GM23338 (cell line): Measurements from ENCODE around the gene TRAF7. TPM values are rescaled to one million over a fixed set of nuclear protein-coding genes. Genes with fewer than 3 reads are reported as not detected.
A peak's percentile ranks its signal among the peaks of the same experiment; 100 is the strongest.

Source experiments
- ATAC-seq: fragments of 200-7000 bp; cut with Tn5 transposase; 3 replicates; pipeline ENCODE4 v1.9.1; 2020
- DNase-seq: peaks from one replicate; pipeline ENCODE4 v3.0.0-alpha.2; 2015; ENCODE audit warnings: low spot score
- H2AFZ ChIP-seq: fragments of 200-600 bp; sonication (generic); 2 replicates; pipeline ENCODE4 v1.8.0; 2016; ENCODE audit warnings: antibody characterized with exemption, mild to moderate bottlenecking, moderate library complexity
- H3F3A ChIP-seq: fragments of 200-600 bp; sonication (generic); replicated peaks from 2 replicates; pipeline ENCODE4 v1.8.0; 2017; ENCODE audit warnings: antibody characterized with exemption, mixed run types, low read depth
- H3K27ac ChIP-seq: fragments of 200-600 bp; sonication (generic); 2 replicates; pipeline ENCODE4 v1.6.1; 2016; ENCODE audit warnings: low read depth
- H3K27me3 ChIP-seq: fragments of 200-600 bp; sonication (generic); 2 replicates; pipeline ENCODE4 v1.8.0; 2016; ENCODE audit warnings: mild to moderate bottlenecking, mixed run types, moderate library complexity; ENCODE audit not compliant: insufficient read depth
- H3K36me3 ChIP-seq: fragments of 200-600 bp; sonication (generic); 2 replicates; pipeline ENCODE4 v1.8.0; 2016; ENCODE audit warnings: mild to moderate bottlenecking; ENCODE audit not compliant: insufficient read depth
- H3K4me1 ChIP-seq: fragments of 200-600 bp; sonication (generic); 2 replicates; pipeline ENCODE4 v1.8.0; 2016; ENCODE audit warnings: mild to moderate bottlenecking, moderate library complexity; ENCODE audit not compliant: insufficient read depth
- H3K4me2 ChIP-seq: fragments of 200-600 bp; sonication (generic); 2 replicates; pipeline ENCODE4 v1.7.1; 2017; ENCODE audit warnings: mixed run types
- H3K4me3 ChIP-seq: fragments of 200-600 bp; sonication (generic); 2 replicates; pipeline ENCODE4 v1.6.1; 2016; ENCODE audit warnings: mixed run types
- H3K79me2 ChIP-seq: fragments of 200-600 bp; sonication (generic); replicated peaks from 2 replicates; pipeline ENCODE4 v1.8.0; 2017; ENCODE audit warnings: mild to moderate bottlenecking; ENCODE audit not compliant: insufficient read depth
- H3K9me2 ChIP-seq: fragments of 200-600 bp; sonication (generic); 2 replicates; pipeline ENCODE4 v1.8.0; 2017; ENCODE audit not compliant: insufficient read depth
- H4K20me1 ChIP-seq: fragments of 200-600 bp; sonication (generic); replicated peaks from 2 replicates; pipeline ENCODE4 v1.8.0; 2017; ENCODE audit warnings: mild to moderate bottlenecking; ENCODE audit not compliant: insufficient read depth
- H3K27ac Mint-ChIP-seq: 2 replicates; pipeline ENCODE4 v1.8.0; 2020; ENCODE audit warnings: inconsistent platforms, mild to moderate bottlenecking, moderate library complexity, mixed read lengths
- H3K27me3 Mint-ChIP-seq: 3 replicates; pipeline ENCODE4 v1.8.0; 2022; ENCODE audit warnings: low read depth, mild to moderate bottlenecking, moderate library complexity, mixed read lengths, inconsistent platforms; ENCODE audit not compliant: insufficient read depth, poor library complexity
- H3K36me3 Mint-ChIP-seq: 3 replicates; pipeline ENCODE4 v1.8.0; 2021; ENCODE audit warnings: low read depth, mild to moderate bottlenecking, inconsistent platforms, moderate library complexity, mixed read lengths
- H3K4me1 Mint-ChIP-seq: 3 replicates; pipeline ENCODE4 v1.8.0; 2020; ENCODE audit warnings: mild to moderate bottlenecking, inconsistent platforms, mixed read lengths
- H3K4me3 Mint-ChIP-seq: 3 replicates; pipeline ENCODE4 v1.8.0; 2021; ENCODE audit warnings: moderate library complexity, mild to moderate bottlenecking, inconsistent platforms, mixed read lengths
- H3K9me3 Mint-ChIP-seq: 3 replicates; pipeline ENCODE4 v1.8.0; 2020; ENCODE audit warnings: moderate library complexity, mild to moderate bottlenecking, inconsistent platforms, mixed read lengths
- CREB1 ChIP-seq: fragments of 250-450 bp; sonication (Bioruptor Pico); IDR thresholded peaks from 2 replicates; pipeline ENCODE4 v1.5.0; 2020; ENCODE audit warnings: low read depth, mild to moderate bottlenecking, moderate library complexity
- ETS1 ChIP-seq: IDR thresholded peaks from 2 replicates; pipeline ENCODE4 v1.6.1; 2016; ENCODE audit warnings: antibody characterized with exemption
- EZH2phosphoT487 ChIP-seq: fragments of 200-600 bp; sonication (generic); IDR thresholded peaks from one replicate; pipeline ENCODE4 v1.8.1; 2018; ENCODE audit warnings: antibody characterized with exemption; ENCODE audit not compliant: unreplicated experiment
- JUNB ChIP-seq: IDR thresholded peaks from one replicate; pipeline ENCODE4 v1.6.1; 2016; ENCODE audit warnings: antibody characterized with exemption; ENCODE audit not compliant: unreplicated experiment
- POLR2AphosphoS5 ChIP-seq: IDR thresholded peaks from 2 replicates; pipeline ENCODE4 v1.6.1; 2016; ENCODE audit warnings: antibody characterized with exemption, low read depth
- ZNF114 ChIP-seq: fragments of 250-450 bp; sonication (Bioruptor Pico); IDR thresholded peaks from 2 replicates; pipeline ENCODE4 v1.5.0; 2020; ENCODE audit warnings: mild to moderate bottlenecking, moderate library complexity
- ZNF462 ChIP-seq: fragments of 250-450 bp; sonication (Bioruptor Pico); IDR thresholded peaks from 2 replicates; pipeline ENCODE4 v1.5.0; 2020; ENCODE audit warnings: mild to moderate bottlenecking, moderate library complexity
- polyA plus RNA-seq: library from polyadenylated mRNA; unstranded; fragments of >200 nt; fragmentation: Nextera tagmentation; extraction: Ambion mirVana; gene quantifications from 2 replicates; pipeline ENCODE4 v1.2.1, GENCODE V29; 2016
- total RNA-seq: library from RNA; depleted of rRNA; stranded (reverse); fragments of >200 nt; shearing (Covaris generic); gene quantifications from 2 replicates; pipeline ENCODE4 v1.2.3, GENCODE V29; 2014

Gene TRAF7
- total and polyA plus RNA-seq, 2 experiments from 2014 or later = 36.4 to 133 TPM

GRCh38 chr16:2145843-2146242 lies 9.7 kb upstream of the TRAF7 start (continued):
- TF ChIP-seq ZNF462 (CRISPR knock-in tag) (no peak), ETS1 (no peak), ZNF114 (CRISPR knock-in tag) (no peak), CREB1 (CRISPR knock-in tag) (no peak)

- H3K4me3 ChIP-seq = peak overlapping the region; percentile 79; the same call in 1 of the 2 replicates
- H3K27ac ChIP-seq = 0 out of 2 replicates have a peak overlapping the region, but pooled peaks have one; percentile 50
- 0 out of 2 replicates have a peak, but pooled peaks cover 2% of the 10 kb centered on the region for H3K36me3 ChIP-seq
- no peak for DNase-seq
- peaks cover 40% of the 10 kb centered on the region for H3F3A ChIP-seq
- ATAC-seq = no peak
- peaks cover 9% of the 10 kb centered on the region; the same call in 1 of the 2 replicates for H3K27me3 ChIP-seq
- Mint-ChIP-seq H3K4me3 (peak overlapping the region; percentile 45; the same call in 1 of the 3 replicates), H3K4me1 (peaks cover 25% of the 10 kb centered on the region), H3K36me3 (peaks cover 14% of the 10 kb centered on the region), H3K27ac (no peak overlapping the region), H3K27me3 (peaks cover 42% of the 10 kb centered on the region), H3K9me3 (peaks cover 3% of the 10 kb centered on the region; the same call in 1 of the 3 replicates)
- no peaks in the 10 kb centered on the region for H3K9me2 ChIP-seq
- H3K4me2 ChIP-seq = no peak overlapping the region; the same call in 1 of the 2 replicates
- no peak overlapping the region for H2AFZ ChIP-seq
- H3K79me2 ChIP-seq = peaks cover 3% of the 10 kb centered on the region; the same call in 1 of the 2 replicates
- peaks cover 11% of the 10 kb centered on the region for H4K20me1 ChIP-seq
- H3K4me1 ChIP-seq = peaks cover 26% of the 10 kb centered on the region
- TF ChIP-seq EZH2phosphoT487 (no peak), POLR2AphosphoS5 (no peak), JUNB (no peak), ZNF462 (CRISPR knock-in tag) (no peak)
Observed at GRCh38 chr16:2147378-2147777, 8.2 kb upstream of the TRAF7 start.
